Chondrocyte (in vitro differentiated cells): ENCODE data around the gene DNHD1. TPM values are rescaled to one million over a fixed set of nuclear protein-coding genes. Genes with fewer than 3 reads are reported as not detected.

ENCODE experiments used
- DNase-seq: peaks from one replicate; pipeline ENCODE4 v3.0.0; 2021; ENCODE audit warnings: mixed read lengths, low spot score
- H3K27ac Mint-ChIP-seq: one replicate; pipeline ENCODE4 v1.8.0; 2021; ENCODE audit warnings: mild to moderate bottlenecking, moderate library complexity, mixed read lengths; ENCODE audit not compliant: unreplicated experiment
- H3K27me3 Mint-ChIP-seq: 2 replicates; pipeline ENCODE4 v1.8.0; 2021; ENCODE audit warnings: low read depth, mixed read lengths
- H3K36me3 Mint-ChIP-seq: 2 replicates; pipeline ENCODE4 v1.8.0; 2021; ENCODE audit warnings: low read depth, mixed read lengths
- H3K4me1 Mint-ChIP-seq: 2 replicates; pipeline ENCODE4 v1.8.0; 2021; ENCODE audit warnings: low read depth, mild to moderate bottlenecking, mixed read lengths
- H3K4me3 Mint-ChIP-seq: one replicate; pipeline ENCODE4 v1.8.0; 2021; ENCODE audit warnings: mild to moderate bottlenecking, moderate library complexity, mixed read lengths; ENCODE audit not compliant: unreplicated experiment
- H3K9me3 Mint-ChIP-seq: 2 replicates; pipeline ENCODE4 v1.8.0; 2021; ENCODE audit warnings: low read depth, mixed read lengths
- total RNA-seq: library from RNA; stranded (reverse); gene quantifications from 3 replicates; pipeline ENCODE4 v1.2.1, GENCODE V29; 2021
- TF ChIP-seq, protein P1 (sequence below): fragments of 200-600 bp; sonication (generic); IDR thresholded peaks from 2 replicates; pipeline ENCODE4 v1.5.0; 2021; ENCODE audit warnings: antibody characterized with exemption, mild to moderate bottlenecking, moderate library complexity

The DNHD1 gene
- total RNA-seq, 1 donor from 2014 or later = 3.8 TPM

DNA sequence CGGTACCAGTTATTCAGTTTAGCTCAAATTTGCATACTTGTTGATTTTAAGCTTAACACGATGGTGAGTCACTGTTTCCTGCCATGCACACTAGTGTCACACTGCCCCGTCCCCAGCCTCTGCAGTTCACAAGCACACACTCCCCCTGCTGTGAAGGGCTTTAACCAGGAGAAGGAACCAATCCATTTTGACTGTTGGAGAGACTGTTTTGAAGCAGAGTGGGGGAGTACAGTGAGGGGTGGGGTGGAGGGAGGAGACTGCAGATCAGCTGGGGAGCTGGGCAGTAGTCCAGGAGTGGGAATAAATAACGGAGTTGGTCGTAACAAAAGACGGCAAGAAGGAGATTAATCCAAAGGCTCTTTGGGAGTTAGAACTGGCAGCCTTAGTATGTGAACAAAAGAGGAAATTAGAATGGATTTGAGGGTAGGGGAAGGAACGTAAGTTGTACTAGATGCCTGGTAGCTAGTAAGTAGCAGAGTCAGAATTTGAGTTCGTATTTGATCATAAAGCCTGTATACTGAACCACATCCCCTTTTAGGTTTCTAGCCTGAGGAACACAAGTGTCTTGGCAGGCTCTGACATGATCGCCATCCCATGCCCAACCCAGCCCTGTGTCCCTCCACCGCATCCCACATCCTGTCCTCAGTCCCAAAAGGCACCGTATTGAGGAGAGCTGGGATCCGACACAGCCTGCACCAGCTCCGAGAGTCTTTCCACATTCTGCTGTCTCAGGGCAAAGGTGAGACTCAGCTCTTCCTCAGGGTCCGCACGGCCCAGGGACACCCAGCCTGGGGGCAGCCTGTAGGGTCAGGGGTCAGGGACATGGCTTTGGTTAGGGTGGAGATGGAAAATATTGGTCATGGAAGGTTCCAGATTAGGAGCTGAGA is 121.3 kb downstream of the DNHD1 start:
- H3K36me3 Mint-ChIP-seq = peaks cover 11% of the 10 kb centered on the region
- no peaks in the 10 kb centered on the region for H3K27me3 Mint-ChIP-seq
- no peak for DNase-seq
- TF ChIP-seq, protein P1, sequence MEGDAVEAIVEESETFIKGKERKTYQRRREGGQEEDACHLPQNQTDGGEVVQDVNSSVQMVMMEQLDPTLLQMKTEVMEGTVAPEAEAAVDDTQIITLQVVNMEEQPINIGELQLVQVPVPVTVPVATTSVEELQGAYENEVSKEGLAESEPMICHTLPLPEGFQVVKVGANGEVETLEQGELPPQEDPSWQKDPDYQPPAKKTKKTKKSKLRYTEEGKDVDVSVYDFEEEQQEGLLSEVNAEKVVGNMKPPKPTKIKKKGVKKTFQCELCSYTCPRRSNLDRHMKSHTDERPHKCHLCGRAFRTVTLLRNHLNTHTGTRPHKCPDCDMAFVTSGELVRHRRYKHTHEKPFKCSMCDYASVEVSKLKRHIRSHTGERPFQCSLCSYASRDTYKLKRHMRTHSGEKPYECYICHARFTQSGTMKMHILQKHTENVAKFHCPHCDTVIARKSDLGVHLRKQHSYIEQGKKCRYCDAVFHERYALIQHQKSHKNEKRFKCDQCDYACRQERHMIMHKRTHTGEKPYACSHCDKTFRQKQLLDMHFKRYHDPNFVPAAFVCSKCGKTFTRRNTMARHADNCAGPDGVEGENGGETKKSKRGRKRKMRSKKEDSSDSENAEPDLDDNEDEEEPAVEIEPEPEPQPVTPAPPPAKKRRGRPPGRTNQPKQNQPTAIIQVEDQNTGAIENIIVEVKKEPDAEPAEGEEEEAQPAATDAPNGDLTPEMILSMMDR = peak; percentile 37
- no peaks in the 10 kb centered on the region for H3K9me3 Mint-ChIP-seq
- no peak overlapping the region for H3K4me3 Mint-ChIP-seq
- no peak overlapping the region for H3K27ac Mint-ChIP-seq
- H3K4me1 Mint-ChIP-seq = peaks cover 3% of the 10 kb centered on the region

DNA sequence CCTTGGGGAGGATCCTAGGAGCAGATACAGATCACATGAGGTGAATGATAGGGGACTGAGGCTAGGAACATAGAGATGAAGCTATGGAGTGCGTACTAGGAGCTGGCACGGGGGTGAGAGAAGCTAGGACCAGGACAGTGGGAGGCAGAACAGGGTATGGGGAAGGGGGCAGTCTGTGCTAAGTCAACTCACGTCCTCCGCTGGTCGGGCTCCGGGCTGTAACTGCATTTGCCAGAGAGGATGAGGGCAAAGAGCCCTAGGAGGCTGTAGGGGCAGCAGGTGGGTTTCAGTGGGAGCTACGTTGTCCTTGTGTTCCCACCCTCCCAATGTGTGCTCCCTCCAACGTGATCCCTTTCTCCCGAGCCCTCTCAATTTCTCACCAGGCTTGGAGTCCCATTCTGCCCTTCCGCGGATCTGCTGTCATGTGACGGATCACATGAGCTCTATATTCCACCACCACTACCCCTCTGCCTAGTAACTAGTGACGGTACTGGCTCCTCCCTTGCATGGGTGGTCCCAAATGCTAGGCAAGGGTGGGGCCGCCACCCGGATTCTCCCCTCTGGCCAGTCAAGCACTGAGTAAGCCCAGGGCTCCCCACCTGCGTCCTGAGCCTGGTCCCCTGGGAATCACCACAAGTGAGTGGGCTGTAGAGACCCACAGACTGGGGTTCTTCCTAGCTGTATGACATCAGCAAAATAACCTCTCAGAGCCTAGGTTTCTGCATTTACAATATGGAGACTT is 122.1 kb downstream of the DNHD1 start, which contains the start of gene TPP1:
TSS of gene TPP1 (minus strand) at position 419 of the 742 bp plus-strand sequence. CDS start at position 397, 22 bp downstream.
- Mint-ChIP-seq H3K9me3 (no peaks in the 10 kb centered on the region), H3K36me3 (peaks cover 11% of the 10 kb centered on the region), H3K27me3 (no peaks in the 10 kb centered on the region), H3K4me3 (no peak within 1 kb of the TSS), H3K27ac (no peak within 1 kb of the TSS), H3K4me1 (peaks cover 3% of the 10 kb centered on the region)
- DNase-seq = no peak
- TF ChIP-seq, protein P1 = peak; percentile 15

DNA sequence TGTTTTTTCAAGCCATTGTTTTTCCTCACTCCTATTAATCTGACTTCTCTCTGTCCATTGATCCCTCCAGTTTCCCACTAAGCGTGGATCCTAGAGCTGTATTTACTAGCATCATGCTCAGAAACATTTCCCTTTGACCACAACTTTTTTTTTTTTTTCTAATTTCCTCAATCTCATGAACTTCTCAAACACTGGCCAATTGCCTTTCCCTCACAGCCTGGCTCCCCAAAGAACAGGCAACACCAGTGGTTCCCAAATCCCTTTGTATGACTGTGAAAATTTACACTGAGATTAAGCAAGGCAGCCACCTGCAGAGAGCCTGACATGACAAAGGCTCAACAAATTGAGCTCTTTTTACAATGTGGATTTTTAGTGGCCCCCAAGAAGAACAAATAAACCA is 123.6 kb downstream of the DNHD1 start:
- no peak for DNase-seq
- no peaks in the 10 kb centered on the region for H3K9me3 Mint-ChIP-seq
- no peaks in the 10 kb centered on the region for H3K27me3 Mint-ChIP-seq
- no peak overlapping the region for H3K27ac Mint-ChIP-seq
- H3K36me3 Mint-ChIP-seq = peaks cover 10% of the 10 kb centered on the region
- no peak overlapping the region for H3K4me3 Mint-ChIP-seq
- H3K4me1 Mint-ChIP-seq = peaks cover 3% of the 10 kb centered on the region
- TF ChIP-seq, protein P1 = no peak

Other genes starting within 250 kb of the DNHD1 start
- not detected in 3 replicates for gene CCKBR, start 237.4 kb upstream of the DNHD1 start, total RNA-seq
- gene CAVIN3, start 176.8 kb upstream of the DNHD1 start, total RNA-seq = 40.9 to 123 TPM (median 120 TPM) in 3 replicates
- 81.1 to 102 TPM (median 99.4 TPM) in 3 replicates for gene SMPD1, start 106.8 kb upstream of the DNHD1 start, total RNA-seq
- gene APBB1, start 78.2 kb upstream of the DNHD1 start, total RNA-seq = 34.5 to 42.5 TPM (median 36.4 TPM) in 3 replicates
- 2.6 to 3.8 TPM (median 3.2 TPM) in 3 replicates for gene HPX, start 56.3 kb upstream of the DNHD1 start, total RNA-seq
- gene TRIM3, start 23.3 kb upstream of the DNHD1 start, total RNA-seq = 27.2 to 36.9 TPM (median 27.6 TPM) in 3 replicates
- 57.7 to 61.4 TPM (median 57.7 TPM) in 3 replicates for gene ARFIP2, start 15.9 kb upstream of the DNHD1 start, total RNA-seq
- 27.4 to 34.1 TPM (median 28.7 TPM) in 3 replicates for gene TIMM10B, start 15.8 kb upstream of the DNHD1 start, total RNA-seq
- 12.8 to 15.7 TPM (median 15.1 TPM) in 3 replicates for gene RRP8, start 106.3 kb downstream of the DNHD1 start, total RNA-seq
- 200 to 258 TPM (median 248 TPM) in 3 replicates for gene ILK, start 106.5 kb downstream of the DNHD1 start, total RNA-seq
- 80.9 to 124 TPM (median 82.8 TPM) in 3 replicates for gene TAF10, start 114.9 kb downstream of the DNHD1 start, total RNA-seq
- gene TPP1, start 122.1 kb downstream of the DNHD1 start, total RNA-seq = 89.2 to 103 TPM (median 101 TPM) in 3 replicates
- gene DCHS1, start 158.5 kb downstream of the DNHD1 start, total RNA-seq = 33.1 to 34.6 TPM (median 33.4 TPM) in 3 replicates
- gene MRPL17, start 186.1 kb downstream of the DNHD1 start, total RNA-seq = 45.5 to 79.0 TPM (median 48.6 TPM) in 3 replicates